Epithelial cell of umbilical artery (primary cell): ENCODE measurements around the gene WWC1. TPM values are rescaled to one million over a fixed set of nuclear protein-coding genes. Genes with fewer than 3 reads are reported as not detected.

Experiments
- total RNA-seq: library from RNA; depleted of rRNA; stranded (reverse); fragments of >200 nt; gene quantifications from 2 replicates; pipeline ENCODE4 v1.2.3, GENCODE V29; 2014

The WWC1 gene
- 1.5 and 2.3 TPM in 2 replicates for total RNA-seq

DNA sequence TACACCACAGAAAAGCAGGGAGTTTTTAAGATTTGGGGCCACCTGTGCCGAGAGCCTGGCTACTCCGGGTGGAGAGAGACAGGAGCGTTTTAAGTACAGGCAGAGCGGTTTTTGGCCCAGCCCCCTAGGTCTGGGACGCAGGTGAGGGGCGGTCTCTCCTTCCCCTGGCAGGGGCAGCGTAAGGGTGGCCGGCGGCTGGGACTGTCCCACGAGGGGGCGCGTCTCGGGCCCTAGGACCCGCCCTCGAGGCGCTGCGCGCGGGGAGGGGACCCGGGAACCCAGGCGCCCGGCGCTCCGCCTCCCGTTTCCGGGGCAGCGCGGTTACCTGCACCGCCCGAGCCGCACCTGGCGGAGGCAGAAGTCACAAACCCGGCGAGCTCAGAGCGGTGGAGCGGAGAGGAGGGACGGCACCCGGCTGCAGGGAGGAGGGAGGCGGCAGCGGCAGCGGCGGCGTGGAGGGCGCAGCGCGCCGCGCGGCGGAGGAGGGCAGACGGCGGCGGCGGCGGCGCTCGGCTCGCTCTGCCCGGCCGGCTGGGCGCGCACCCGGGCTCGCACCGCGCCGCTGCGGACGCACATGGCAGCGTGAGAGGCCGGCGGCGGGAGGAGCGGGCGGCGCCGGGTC lies at the start of gene WWC1:
TSS of gene WWC1 (plus strand) at position 304 of the 622 bp plus-strand sequence. CDS start 508 bp downstream, outside the sequence.

DNA sequence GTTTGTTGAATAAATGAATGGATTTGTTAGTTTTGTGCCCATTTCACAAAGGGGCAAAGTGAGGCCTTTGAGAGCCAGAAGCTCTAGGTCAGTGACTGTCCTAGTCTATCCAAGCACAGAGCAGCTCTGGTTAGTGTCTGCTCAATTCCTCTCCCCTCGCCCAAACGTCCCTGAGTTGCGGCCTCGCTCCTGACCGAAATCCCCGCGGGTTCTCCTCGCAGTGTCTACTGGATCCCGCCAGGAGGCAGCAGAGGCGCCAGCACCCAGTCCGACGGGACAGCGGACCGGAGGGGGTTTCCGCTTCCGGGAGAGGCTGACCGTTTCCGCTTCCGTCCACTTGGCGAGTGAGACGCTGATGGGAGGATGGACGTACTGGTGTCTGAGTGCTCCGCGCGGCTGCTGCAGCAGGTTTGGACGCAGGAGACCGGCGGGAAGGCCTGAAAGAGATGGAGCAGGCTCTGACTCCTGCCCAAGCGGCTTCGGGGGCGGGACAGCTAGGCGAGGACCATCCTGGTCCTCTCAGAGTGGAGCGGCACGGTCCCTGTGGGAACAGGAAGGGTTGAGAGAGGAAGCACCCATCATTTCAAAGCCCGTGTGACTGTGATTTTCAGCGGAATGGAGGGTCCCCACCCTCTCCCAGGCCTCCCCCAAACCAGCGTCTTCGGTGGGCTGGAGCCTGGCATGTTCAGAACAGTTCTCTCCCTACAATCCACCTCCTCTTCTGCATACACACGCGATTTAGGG lies 194.9 kb downstream of the WWC1 start, which contains the start of gene RARS1:
TSS of gene RARS1 (plus strand) at position 336 of the 744 bp plus-strand sequence. CDS start at position 364, 28 bp downstream.

Other genes with a start within 250 kb of the WWC1 start
- 212 and 216 TPM in 2 replicates for gene RARS1, start 194.8 kb downstream of the WWC1 start, total RNA-seq
- 0.30 and 0.97 TPM in 2 replicates for gene FBLL1, start 237.7 kb downstream of the WWC1 start, total RNA-seq